ENCODE results near the gene PCDHB15. TPM values are rescaled to one million over a fixed set of nuclear protein-coding genes. Genes with fewer than 3 reads are reported as not detected.
"Not testable (repeated sequence)": the region's sequence is repeated elsewhere in the genome, so short reads cannot be mapped to it uniquely, and the experiment has no call there.

PCDHB15 gene
- total RNA-seq, 4 donors from 2014 or later, result 0.09 to 1.3 (median 1.0) TPM

DNA sequence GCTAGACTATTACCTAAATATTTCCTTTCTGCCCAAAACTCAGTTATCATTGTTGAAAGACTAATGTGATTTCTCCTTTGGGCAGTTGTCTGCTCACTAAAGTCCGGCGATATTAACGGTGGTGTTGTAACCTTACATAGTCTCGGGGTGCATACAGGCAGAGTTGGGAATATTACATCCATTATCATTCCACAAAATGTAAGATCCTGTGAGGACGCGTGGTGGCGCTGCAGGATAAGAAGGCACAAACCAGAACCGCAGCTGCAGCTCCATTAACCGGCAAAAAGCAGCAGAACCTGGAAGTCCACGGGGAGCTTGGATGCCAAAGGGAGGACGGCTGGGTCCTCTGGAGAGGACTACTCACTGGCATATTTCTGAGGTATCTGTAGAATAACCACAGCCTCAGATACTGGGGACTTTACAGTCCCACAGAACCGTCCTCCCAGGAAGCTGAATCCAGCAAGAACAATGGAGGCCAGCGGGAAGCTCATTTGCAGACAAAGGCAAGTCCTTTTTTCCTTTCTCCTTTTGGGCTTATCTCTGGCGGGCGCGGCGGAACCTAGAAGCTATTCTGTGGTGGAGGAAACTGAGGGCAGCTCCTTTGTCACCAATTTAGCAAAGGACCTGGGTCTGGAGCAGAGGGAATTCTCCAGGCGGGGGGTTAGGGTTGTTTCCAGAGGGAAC lies 31.4 kb upstream of the PCDHB15 start, which contains the start of gene PCDHB13:
TSS of gene PCDHB13 (plus strand) at position 264 of the 684 bp plus-strand sequence. CDS start at position 469, 205 bp downstream.
- TF ChIP-seq, protein P1, sequence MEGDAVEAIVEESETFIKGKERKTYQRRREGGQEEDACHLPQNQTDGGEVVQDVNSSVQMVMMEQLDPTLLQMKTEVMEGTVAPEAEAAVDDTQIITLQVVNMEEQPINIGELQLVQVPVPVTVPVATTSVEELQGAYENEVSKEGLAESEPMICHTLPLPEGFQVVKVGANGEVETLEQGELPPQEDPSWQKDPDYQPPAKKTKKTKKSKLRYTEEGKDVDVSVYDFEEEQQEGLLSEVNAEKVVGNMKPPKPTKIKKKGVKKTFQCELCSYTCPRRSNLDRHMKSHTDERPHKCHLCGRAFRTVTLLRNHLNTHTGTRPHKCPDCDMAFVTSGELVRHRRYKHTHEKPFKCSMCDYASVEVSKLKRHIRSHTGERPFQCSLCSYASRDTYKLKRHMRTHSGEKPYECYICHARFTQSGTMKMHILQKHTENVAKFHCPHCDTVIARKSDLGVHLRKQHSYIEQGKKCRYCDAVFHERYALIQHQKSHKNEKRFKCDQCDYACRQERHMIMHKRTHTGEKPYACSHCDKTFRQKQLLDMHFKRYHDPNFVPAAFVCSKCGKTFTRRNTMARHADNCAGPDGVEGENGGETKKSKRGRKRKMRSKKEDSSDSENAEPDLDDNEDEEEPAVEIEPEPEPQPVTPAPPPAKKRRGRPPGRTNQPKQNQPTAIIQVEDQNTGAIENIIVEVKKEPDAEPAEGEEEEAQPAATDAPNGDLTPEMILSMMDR (IDR thresholded peaks at IDR 0.05), result peak in 5 of 6 experiments; percentile 10 to 52 (median 30)
- Histone ChIP-seq H3K4me3 (peak within 1 kb of the TSS in 3 of 4 donors; percentile 15 to 45 (median 16)), H3K9me3 (peaks cover 4 to 66% (median 45%) of the 10 kb centered on the region in 3 donors), H3K27me3 (peaks cover 0 to 28% (median 0%) of the 10 kb centered on the region in 4 donors)
- H3K36me3 ChIP-seq; H3K4me1 ChIP-seq; intact Hi-C loops (cut with DNase I); DNase-seq; H3K27ac ChIP-seq: not testable (repeated sequence)
- WGBS, 2 donors, result 14 to 18% methylated on average over 10 to 13 of the region's 18 CpGs

DNA sequence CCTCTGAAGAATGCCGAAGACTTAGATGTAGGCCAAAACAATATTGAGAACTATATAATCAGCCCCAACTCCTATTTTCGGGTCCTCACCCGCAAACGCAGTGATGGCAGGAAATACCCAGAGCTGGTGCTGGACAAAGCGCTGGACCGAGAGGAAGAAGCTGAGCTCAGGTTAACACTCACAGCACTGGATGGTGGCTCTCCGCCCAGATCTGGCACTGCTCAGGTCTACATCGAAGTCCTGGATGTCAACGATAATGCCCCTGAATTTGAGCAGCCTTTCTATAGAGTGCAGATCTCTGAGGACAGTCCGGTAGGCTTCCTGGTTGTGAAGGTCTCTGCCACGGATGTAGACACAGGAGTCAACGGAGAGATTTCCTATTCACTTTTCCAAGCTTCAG lies 30.6 kb upstream of the PCDHB15 start:
- H3K4me1 ChIP-seq; DNase-seq; H3K27ac ChIP-seq; H3K36me3 ChIP-seq; H3K4me3 ChIP-seq; intact Hi-C loops (cut with DNase I): not testable (repeated sequence)
- peaks cover 4 to 66% (median 41%) of the 10 kb centered on the region in 3 donors for H3K9me3 ChIP-seq
- 66 to 70% methylated on average over 4 to 6 of the region's 12 CpGs for WGBS, 2 donors
- peaks cover 0 to 21% (median 0%) of the 10 kb centered on the region in 4 donors for H3K27me3 ChIP-seq

DNA sequence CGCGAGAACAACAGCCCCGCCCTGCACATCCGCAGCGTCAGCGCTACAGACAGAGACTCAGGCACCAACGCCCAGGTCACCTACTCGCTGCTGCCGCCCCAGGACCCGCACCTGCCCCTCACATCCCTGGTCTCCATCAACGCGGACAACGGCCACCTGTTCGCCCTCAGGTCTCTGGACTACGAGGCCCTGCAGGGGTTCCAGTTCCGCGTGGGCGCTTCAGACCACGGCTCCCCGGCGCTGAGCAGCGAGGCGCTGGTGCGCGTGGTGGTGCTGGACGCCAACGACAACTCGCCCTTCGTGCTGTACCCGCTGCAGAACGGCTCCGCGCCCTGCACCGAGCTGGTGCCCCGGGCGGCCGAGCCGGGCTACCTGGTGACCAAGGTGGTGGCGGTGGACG lies 29.7 kb upstream of the PCDHB15 start:
- H3K27ac ChIP-seq; H3K36me3 ChIP-seq; H3K4me1 ChIP-seq; DNase-seq; intact Hi-C loops (cut with DNase I): not testable (repeated sequence)
- peak overlapping the region in 1 of 4 donors; percentile 4 for H3K4me3 ChIP-seq
- peaks cover 4 to 63% (median 36%) of the 10 kb centered on the region in 3 donors for H3K9me3 ChIP-seq
- H3K27me3 ChIP-seq, result peaks cover 0 to 12% (median 0%) of the 10 kb centered on the region in 4 donors
- 67% methylated on average over 13 of the region's 40 CpGs; no CpG with 5 or more reads in 1 of the 2 donors for WGBS, 2 donors

DNA sequence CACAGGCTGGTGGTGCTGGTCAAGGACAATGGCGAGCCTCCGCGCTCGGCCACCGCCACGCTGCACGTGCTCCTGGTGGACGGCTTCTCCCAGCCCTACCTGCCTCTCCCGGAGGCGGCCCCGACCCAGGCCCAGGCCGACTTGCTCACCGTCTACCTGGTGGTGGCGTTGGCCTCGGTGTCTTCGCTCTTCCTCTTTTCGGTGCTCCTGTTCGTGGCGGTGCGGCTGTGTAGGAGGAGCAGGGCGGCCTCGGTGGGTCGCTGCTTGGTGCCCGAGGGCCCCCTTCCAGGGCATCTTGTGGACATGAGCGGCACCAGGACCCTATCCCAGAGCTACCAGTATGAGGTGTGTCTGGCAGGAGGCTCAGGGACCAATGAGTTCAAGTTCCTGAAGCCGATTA lies 29.2 kb upstream of the PCDHB15 start:
- WGBS, 2 donors, result 34 to 36% methylated on average over 3 to 4 of the region's 26 CpGs
- DNase-seq, result not testable (repeated sequence)

DNA sequence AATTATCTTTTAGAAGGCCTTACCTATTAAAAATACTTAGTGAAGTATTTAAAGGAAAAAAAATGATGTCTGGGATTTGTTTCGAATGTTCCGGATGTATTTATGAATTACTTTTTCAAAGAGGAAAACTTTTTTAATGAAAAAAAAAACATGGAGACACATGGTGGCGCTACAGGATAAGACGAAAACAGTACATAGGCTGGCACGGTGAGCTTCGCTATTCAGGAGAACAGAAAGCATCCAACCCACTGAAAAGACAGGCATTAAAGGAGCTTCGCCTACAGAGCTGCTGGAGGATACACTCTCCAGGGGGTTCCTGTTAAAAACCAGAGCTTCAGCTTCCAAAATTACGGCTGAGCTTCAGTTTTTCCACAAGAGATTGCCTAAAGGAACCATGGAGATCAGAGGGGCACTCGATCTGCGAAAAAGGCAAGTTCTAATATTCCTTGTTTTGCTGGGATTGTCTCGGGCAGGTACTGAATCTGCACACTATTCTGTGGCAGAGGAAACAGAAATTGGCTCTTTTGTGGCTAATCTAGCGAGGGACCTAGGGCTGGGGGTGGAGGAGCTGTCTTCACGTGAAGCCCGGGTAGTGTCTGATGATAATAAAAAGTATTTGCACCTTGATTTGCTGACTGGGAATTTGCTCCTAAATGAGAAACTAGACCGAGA lies 21.9 kb upstream of the PCDHB15 start, which contains the start of gene PCDHB14:
TSS of gene PCDHB14 (plus strand) at position 232 of the 672 bp plus-strand sequence. CDS start at position 395, 163 bp downstream.
- DNase-seq, result no peak
- H3K4me1 ChIP-seq, result no peaks in the 10 kb centered on the region
- no peaks in the 10 kb centered on the region for H3K36me3 ChIP-seq
- WGBS, 2 donors, result 25 to 30% methylated on average over 15 of the region's 15 CpGs
- no peak within 1 kb of the TSS for H3K27ac ChIP-seq
- H3K9me3 ChIP-seq, result peaks cover 0 to 73% (median 51%) of the 10 kb centered on the region in 3 donors
- intact Hi-C loops (cut with DNase I), result no loop called here
- no peak for TF ChIP-seq POLR2A (IDR thresholded peaks at IDR 0.05)
- TF ChIP-seq, protein P1 (IDR thresholded peaks at IDR 0.05), result peak in 1 of 6 experiments; percentile 6
- no peaks in the 10 kb centered on the region for H3K27me3 ChIP-seq
- peak within 1 kb of the TSS in 2 of 4 donors; percentile 18 to 48 for H3K4me3 ChIP-seq

More for the DNA sequence above, 29.2 kb upstream of the PCDHB15 start:
- H3K36me3 ChIP-seq; H3K27me3 ChIP-seq; H3K4me1 ChIP-seq; intact Hi-C loops (cut with DNase I); H3K4me3 ChIP-seq; H3K27ac ChIP-seq: not testable (repeated sequence)
- peaks cover 4 to 58% (median 32%) of the 10 kb centered on the region in 3 donors for H3K9me3 ChIP-seq

DNA sequence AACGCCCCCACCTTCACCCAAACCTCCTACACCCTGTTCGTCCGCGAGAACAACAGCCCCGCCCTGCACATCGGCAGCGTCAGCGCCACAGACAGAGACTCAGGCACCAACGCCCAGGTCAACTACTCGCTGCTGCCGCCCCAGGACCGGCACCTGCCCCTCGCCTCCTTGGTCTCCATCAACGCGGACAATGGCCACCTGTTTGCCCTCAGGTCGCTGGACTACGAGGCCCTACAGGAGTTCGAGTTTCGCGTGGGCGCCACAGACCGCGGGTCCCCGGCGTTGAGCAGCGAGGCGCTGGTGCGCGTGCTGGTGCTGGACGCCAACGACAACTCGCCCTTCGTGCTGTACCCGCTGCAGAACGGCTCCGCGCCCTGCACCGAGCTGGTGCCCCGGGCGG lies 20.4 kb upstream of the PCDHB15 start:
- H3K27me3 ChIP-seq; H3K4me1 ChIP-seq; H3K36me3 ChIP-seq; DNase-seq; H3K27ac ChIP-seq; intact Hi-C loops (cut with DNase I); H3K4me3 ChIP-seq: not testable (repeated sequence)
- 45% methylated on average over 5 of the region's 40 CpGs; no CpG with 5 or more reads in 1 of the 2 donors for WGBS, 2 donors
- peaks cover 0 to 65% (median 44%) of the 10 kb centered on the region in 3 donors for H3K9me3 ChIP-seq

DNA sequence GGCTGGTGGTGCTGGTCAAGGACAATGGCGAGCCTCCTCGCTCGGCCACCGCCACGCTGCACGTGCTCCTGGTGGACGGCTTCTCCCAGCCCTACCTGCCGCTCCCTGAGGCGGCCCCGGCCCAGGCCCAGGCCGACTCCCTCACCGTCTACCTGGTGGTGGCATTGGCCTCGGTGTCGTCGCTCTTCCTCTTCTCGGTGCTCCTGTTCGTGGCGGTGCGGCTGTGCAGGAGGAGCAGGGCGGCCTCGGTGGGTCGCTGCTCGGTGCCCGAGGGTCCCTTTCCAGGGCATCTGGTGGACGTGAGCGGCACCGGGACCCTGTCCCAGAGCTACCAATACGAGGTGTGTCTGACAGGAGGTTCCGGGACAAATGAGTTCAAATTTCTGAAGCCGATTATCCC lies 19.8 kb upstream of the PCDHB15 start:
- H3K27ac ChIP-seq; DNase-seq; H3K4me1 ChIP-seq; intact Hi-C loops (cut with DNase I); H3K27me3 ChIP-seq; H3K36me3 ChIP-seq; H3K4me3 ChIP-seq: not testable (repeated sequence)
- peaks cover 0 to 66% (median 47%) of the 10 kb centered on the region in 3 donors for H3K9me3 ChIP-seq
- 42 to 43% methylated on average over 4 to 5 of the region's 30 CpGs for WGBS, 2 donors
